Ovary (tissue), 9 donors: ENCODE data around the gene TRIM23. TPM values are rescaled to one million over a fixed set of nuclear protein-coding genes. Genes with fewer than 3 reads are reported as not detected.

Source experiments
- DNase-seq, 5 donors: peaks; one replicate each; pipeline ENCODE4 v3.0.0-alpha.2; 2019 to 2020
- H3K27ac ChIP-seq, 2 donors: fragments of 200-600 bp; one replicate each; pipeline versions ENCODE4 v1.5.1 to v1.8.0; 2019 to 2022
- H3K27me3 ChIP-seq: fragments of 200-600 bp; one replicate; pipeline ENCODE4 v1.8.0; 2022
- H3K36me3 ChIP-seq: fragments of 200-600 bp; sonication (generic); one replicate; pipeline ENCODE4 v1.5.1; 2019
- H3K4me1 ChIP-seq: one replicate; pipeline ENCODE4 v1.8.1; 2013; ENCODE audit warnings: mild to moderate bottlenecking, moderate library complexity; ENCODE audit not compliant: insufficient read depth
- H3K4me3 ChIP-seq: fragments of 200-600 bp; sonication (generic); one replicate; pipeline ENCODE4 v1.5.1; 2017
- H3K9me3 ChIP-seq, 2 donors: fragments of 200-600 bp in 1 of 2; sonication (generic) in 1 of 2; one replicate each; pipeline versions ENCODE4 v1.5.1 to v1.8.1; 2013 to 2019; ENCODE audit warnings: mild to moderate bottlenecking in 1 of 2, moderate library complexity in 1 of 2
- CTCF ChIP-seq, 3 donors: fragments of 450-650 bp in 2 of 3; fragments of 200-600 bp in 1 of 3; IDR thresholded peaks; one replicate each; pipeline versions ENCODE4 v1.5.1 to v1.8.0; 2016 to 2022; ENCODE audit warnings: antibody characterized with exemption in 3 of 3, mild to moderate bottlenecking in 1 of 3
- EP300 ChIP-seq: sonication (generic); formaldehyde crosslinking; IDR thresholded peaks from one replicate; pipeline ENCODE4 v1.6.1; 2017; ENCODE audit warnings: antibody characterized with exemption
- POLR2A ChIP-seq: fragments of 450-650 bp; IDR thresholded peaks from one replicate; pipeline ENCODE4 v1.6.1; 2017; ENCODE audit warnings: antibody characterized with exemption, mild to moderate bottlenecking, moderate library complexity
- WGBS, 3 donors: extraction: QIAGEN DNeasy Blood & Tissue Kit in 1 of 3; methylation state at CpG; one replicate each; pipeline versions ENCODE4 v1.1.5 to v1.1.7; 2013 to 2017; 5-methylcytosine and 5-hydroxymethylcytosine counted together
- intact Hi-C, 4 donors: fragments of 100-400 bp; cut with DNase I; formaldehyde crosslinking; loops; one replicate each; pipeline versions ENCODE4 v1.11.0 to v1.15.1; 2022 to 2023
- polyA plus RNA-seq, 2 donors: library from polyadenylated mRNA; stranded (reverse); fragments of 200-250 nt in 1 of 2; fragments of 350-450 nt in 1 of 2; fragmentation: Illumina TruSeq in 1 of 2; extraction: RNeasy Lipid Tissue Mini Kit (QIAGEN cat#74804) in 1 of 2; gene quantifications; one replicate each; pipeline ENCODE4 v1.2.3, GENCODE V29; 2013 to 2014
- total RNA-seq, 7 donors: library from RNA; depleted of rRNA in 2 of 7; stranded (reverse); fragments of >200 nt in 2 of 7; fragmentation: NEBNext Ultra II Directional in 3 of 7; extraction: Animal tissue kit (Norgen Biotek cat#: 25700) in 3 of 7; gene quantifications; one replicate each; pipeline versions ENCODE4 v1.1.0 to v1.2.4, GENCODE V29; 2016 to 2023
- donor health status: DM: no; HTN: no; CAD: no; lungs with moderate emphysema.
- donor health status: DM: no; HTN: no; CAD: no.
- donor health status: Bipolar disorder and iron deficiency.
- donor health status: DM: yes; HTN: yes; CAD: no.
- donor health status: DM: no; HTN: no; CAD: no.
- donor health status: DM: yes; HTN: yes; CAD: no.

The TRIM23 gene
- total and polyA plus RNA-seq, 9 donors = 8.3 to 23.4 (median 19.3) TPM

- H3K9me3 ChIP-seq = no peaks in the 10 kb centered on the region
- H3K27me3 ChIP-seq = no peaks in the 10 kb centered on the region
- intact Hi-C loops = no loop called here
- H3K27ac ChIP-seq = no peak overlapping the region
- no peaks in the 10 kb centered on the region for H3K4me1 ChIP-seq
- no peaks in the 10 kb centered on the region for H3K36me3 ChIP-seq
- TF ChIP-seq POLR2A = no peak
- TF ChIP-seq CTCF (IDR thresholded peaks at IDR 0.05) = no peak
- no peak for TF ChIP-seq EP300
- H3K4me3 ChIP-seq = no peak overlapping the region
- DNase-seq = no peak
- WGBS, 3 donors = 88 to 97% (median 89%) methylated on average over 5 of the region's 5 CpGs
Measured at GRCh38 chr5:65553941-65554340, 70.2 kb downstream of the TRIM23 start.

- no peaks in the 10 kb centered on the region for H3K4me1 ChIP-seq
- TF ChIP-seq CTCF (IDR thresholded peaks at IDR 0.05) = no peak
- TF ChIP-seq EP300 = no peak
- no peak for TF ChIP-seq POLR2A
- no peak overlapping the region for H3K4me3 ChIP-seq
- H3K36me3 ChIP-seq = no peaks in the 10 kb centered on the region
- no peak overlapping the region for H3K27ac ChIP-seq
- no peak for DNase-seq
- no peaks in the 10 kb centered on the region for H3K27me3 ChIP-seq
- no peaks in the 10 kb centered on the region for H3K9me3 ChIP-seq
- intact Hi-C loops = no loop called here
- 94 to 97% (median 94%) methylated on average over 7 of the region's 7 CpGs for WGBS, 3 donors
Measured at GRCh38 chr5:65548281-65548680, 75.9 kb downstream of the TRIM23 start.

- no peak for DNase-seq
- H3K27me3 ChIP-seq = no peaks in the 10 kb centered on the region
- intact Hi-C loops = no loop called here
- no peak overlapping the region for H3K4me3 ChIP-seq
- no peak for TF ChIP-seq EP300
- TF ChIP-seq POLR2A = no peak
- TF ChIP-seq CTCF (IDR thresholded peaks at IDR 0.05) = no peak
- no peak overlapping the region for H3K27ac ChIP-seq
- no peaks in the 10 kb centered on the region for H3K9me3 ChIP-seq
- no peaks in the 10 kb centered on the region for H3K36me3 ChIP-seq
- WGBS, 3 donors = 76 to 87% (median 86%) methylated on average over 5 of the region's 5 CpGs
- H3K4me1 ChIP-seq = no peaks in the 10 kb centered on the region
Measured at GRCh38 chr5:65546141-65546540, 78.0 kb downstream of the TRIM23 start.

- Histone ChIP-seq H3K4me1 (no peaks in the 10 kb centered on the region), H3K27me3 (no peaks in the 10 kb centered on the region), H3K4me3 (no peak overlapping the region), H3K27ac (no peak overlapping the region), H3K9me3 (no peaks in the 10 kb centered on the region), H3K36me3 (no peaks in the 10 kb centered on the region)
- WGBS, 3 donors = 95 to 98% (median 96%) methylated on average over 4 of the region's 4 CpGs
- no peak for DNase-seq
- TF ChIP-seq CTCF (IDR thresholded peaks at IDR 0.05) (no peak), POLR2A (no peak), EP300 (no peak)
- intact Hi-C loops = no loop called here
Measured at GRCh38 chr5:65544473-65544872, 79.7 kb downstream of the TRIM23 start.

- no peak overlapping the region for H3K27ac ChIP-seq
- no peak for TF ChIP-seq CTCF (IDR thresholded peaks at IDR 0.05)
- TF ChIP-seq POLR2A = no peak
- TF ChIP-seq EP300 = no peak
Measured at GRCh38 chr5:65539827-65540226, 84.3 kb downstream of the TRIM23 start.

More at GRCh38 chr5:65539827-65540226, 84.3 kb downstream of the TRIM23 start:
- Histone ChIP-seq H3K36me3 (no peaks in the 10 kb centered on the region), H3K4me3 (no peak overlapping the region), H3K9me3 (no peaks in the 10 kb centered on the region), H3K27me3 (no peaks in the 10 kb centered on the region), H3K4me1 (no peaks in the 10 kb centered on the region)
- no peak for DNase-seq
- intact Hi-C loops = no loop called here
